Measurements from ENCODE around the gene GRIA3. TPM values are rescaled to one million over a fixed set of nuclear protein-coding genes. Genes with fewer than 3 reads are reported as not detected.

The GRIA3 gene
- total RNA-seq, 1 experiment from 2014 or later, result 3.8 TPM

- Mint-ChIP-seq H3K4me1 (peaks cover 17% of the 10 kb centered on the region), H3K36me3 (no peaks in the 10 kb centered on the region), H3K9me3 (no peaks in the 10 kb centered on the region), H3K27ac (no peak overlapping the region), H3K27me3 (ENCODE audit: low read depth) (peaks cover 3% of the 10 kb centered on the region; the same call in 1 of the 2 replicates), H3K4me3 (no peak overlapping the region)
- DNase-seq (ENCODE audit: low spot score) (no peak), ATAC-seq (peak; percentile 91)
- TF ChIP-seq, protein P1, sequence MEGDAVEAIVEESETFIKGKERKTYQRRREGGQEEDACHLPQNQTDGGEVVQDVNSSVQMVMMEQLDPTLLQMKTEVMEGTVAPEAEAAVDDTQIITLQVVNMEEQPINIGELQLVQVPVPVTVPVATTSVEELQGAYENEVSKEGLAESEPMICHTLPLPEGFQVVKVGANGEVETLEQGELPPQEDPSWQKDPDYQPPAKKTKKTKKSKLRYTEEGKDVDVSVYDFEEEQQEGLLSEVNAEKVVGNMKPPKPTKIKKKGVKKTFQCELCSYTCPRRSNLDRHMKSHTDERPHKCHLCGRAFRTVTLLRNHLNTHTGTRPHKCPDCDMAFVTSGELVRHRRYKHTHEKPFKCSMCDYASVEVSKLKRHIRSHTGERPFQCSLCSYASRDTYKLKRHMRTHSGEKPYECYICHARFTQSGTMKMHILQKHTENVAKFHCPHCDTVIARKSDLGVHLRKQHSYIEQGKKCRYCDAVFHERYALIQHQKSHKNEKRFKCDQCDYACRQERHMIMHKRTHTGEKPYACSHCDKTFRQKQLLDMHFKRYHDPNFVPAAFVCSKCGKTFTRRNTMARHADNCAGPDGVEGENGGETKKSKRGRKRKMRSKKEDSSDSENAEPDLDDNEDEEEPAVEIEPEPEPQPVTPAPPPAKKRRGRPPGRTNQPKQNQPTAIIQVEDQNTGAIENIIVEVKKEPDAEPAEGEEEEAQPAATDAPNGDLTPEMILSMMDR (IDR thresholded peaks at IDR 0.05), result no peak
- TF ChIP-seq GABPB1 (CRISPR knock-in tag; IDR thresholded peaks at IDR 0.05), result no peak
- no peak for TF ChIP-seq RELA (CRISPR knock-in tag; IDR thresholded peaks at IDR 0.05; ENCODE audit: borderline replicate concordance)
- no peak for TF ChIP-seq ZNF396 (CRISPR knock-in tag; IDR thresholded peaks at IDR 0.05; ENCODE audit: borderline replicate concordance)
- TF ChIP-seq NFATC4 (CRISPR knock-in tag; IDR thresholded peaks at IDR 0.05), result no peak
- TF ChIP-seq, protein P2, sequence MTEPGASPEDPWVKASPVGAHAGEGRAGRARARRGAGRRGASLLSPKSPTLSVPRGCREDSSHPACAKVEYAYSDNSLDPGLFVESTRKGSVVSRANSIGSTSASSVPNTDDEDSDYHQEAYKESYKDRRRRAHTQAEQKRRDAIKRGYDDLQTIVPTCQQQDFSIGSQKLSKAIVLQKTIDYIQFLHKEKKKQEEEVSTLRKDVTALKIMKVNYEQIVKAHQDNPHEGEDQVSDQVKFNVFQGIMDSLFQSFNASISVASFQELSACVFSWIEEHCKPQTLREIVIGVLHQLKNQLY (CRISPR knock-in tag; IDR thresholded peaks at IDR 0.05), result no peak
- TF ChIP-seq PRRX2 (CRISPR knock-in tag; IDR thresholded peaks at IDR 0.05), result no peak
- TF ChIP-seq, protein P3, sequence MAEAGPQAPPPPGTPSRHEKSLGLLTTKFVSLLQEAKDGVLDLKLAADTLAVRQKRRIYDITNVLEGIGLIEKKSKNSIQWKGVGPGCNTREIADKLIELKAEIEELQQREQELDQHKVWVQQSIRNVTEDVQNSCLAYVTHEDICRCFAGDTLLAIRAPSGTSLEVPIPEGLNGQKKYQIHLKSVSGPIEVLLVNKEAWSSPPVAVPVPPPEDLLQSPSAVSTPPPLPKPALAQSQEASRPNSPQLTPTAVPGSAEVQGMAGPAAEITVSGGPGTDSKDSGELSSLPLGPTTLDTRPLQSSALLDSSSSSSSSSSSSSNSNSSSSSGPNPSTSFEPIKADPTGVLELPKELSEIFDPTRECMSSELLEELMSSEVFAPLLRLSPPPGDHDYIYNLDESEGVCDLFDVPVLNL (CRISPR knock-in tag; IDR thresholded peaks at IDR 0.05; ENCODE audit: borderline replicate concordance, low read depth), result no peak
- TF ChIP-seq, protein P4, sequence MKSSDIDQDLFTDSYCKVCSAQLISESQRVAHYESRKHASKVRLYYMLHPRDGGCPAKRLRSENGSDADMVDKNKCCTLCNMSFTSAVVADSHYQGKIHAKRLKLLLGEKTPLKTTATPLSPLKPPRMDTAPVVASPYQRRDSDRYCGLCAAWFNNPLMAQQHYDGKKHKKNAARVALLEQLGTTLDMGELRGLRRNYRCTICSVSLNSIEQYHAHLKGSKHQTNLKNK (CRISPR knock-in tag; IDR thresholded peaks at IDR 0.05), result no peak
- no peak for TF ChIP-seq HMGA2 (CRISPR knock-in tag; IDR thresholded peaks at IDR 0.05)
- no peak for TF ChIP-seq JUN (CRISPR knock-in tag; IDR thresholded peaks at IDR 0.05)
- no peak for TF ChIP-seq ZNF219 (CRISPR knock-in tag; IDR thresholded peaks at IDR 0.05; ENCODE audit: borderline replicate concordance)
- POLR2A ChIA-PET, result no interaction called here
- CTCF ChIA-PET, result interaction anchor here (1.1 kb wide), 1 partner anchor 248 kb away, joined by 4 read pairs; no protein-coding TSS in a partner anchor
These were observed 8.5 kb upstream of the GRIA3 start for GRCh38 chrX:123175366-123176122.

DNA sequence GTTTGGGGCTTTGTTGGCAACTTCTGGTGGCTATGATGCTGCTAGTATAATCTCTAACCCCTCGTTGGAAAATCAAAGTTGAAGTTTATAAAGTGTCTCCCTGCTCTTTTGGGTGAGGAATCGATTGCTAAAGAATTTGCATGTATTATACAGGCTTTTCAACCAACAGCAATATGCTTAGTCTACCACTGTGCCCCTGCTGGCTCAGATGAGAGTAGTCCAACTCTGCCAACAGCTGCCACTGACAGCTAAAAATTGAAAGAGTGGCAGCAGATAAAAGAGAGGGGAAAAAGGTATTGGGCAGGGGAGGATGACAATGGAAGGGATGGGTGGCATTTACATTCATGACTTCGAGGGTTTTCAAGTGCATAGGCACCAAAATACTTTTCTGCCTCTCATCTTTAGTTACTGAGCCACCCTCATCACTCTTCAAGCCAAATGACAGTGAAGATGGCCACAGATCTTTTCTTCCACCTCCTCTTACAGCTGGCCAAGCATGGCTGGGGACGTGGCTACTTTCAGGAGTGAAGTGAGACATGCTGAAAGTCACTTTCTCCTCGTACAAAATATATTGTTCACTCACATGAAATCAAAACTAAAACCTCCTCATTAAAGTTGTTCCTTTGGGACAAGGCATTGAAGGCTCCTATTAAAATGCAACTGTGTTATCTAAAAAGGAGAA, 2.7 kb upstream of the GRIA3 start:
- CTCF ChIA-PET, result no interaction called here
- no peak overlapping the region for H3K27ac Mint-ChIP-seq
- DNase-seq (ENCODE audit: low spot score) (no peak), ATAC-seq (no peak)
- POLR2A ChIA-PET, result no interaction called here
- no peaks in the 10 kb centered on the region for H3K36me3 Mint-ChIP-seq
- H3K9me3 Mint-ChIP-seq, result no peaks in the 10 kb centered on the region
- TF ChIP-seq NFATC4 (CRISPR knock-in tag; IDR thresholded peaks at IDR 0.05), result no peak
- no peak for TF ChIP-seq SOX15 (CRISPR knock-in tag; IDR thresholded peaks at IDR 0.05)
- no peak for TF ChIP-seq ETV6 (CRISPR knock-in tag; IDR thresholded peaks at IDR 0.05)
- TF ChIP-seq, protein P5, sequence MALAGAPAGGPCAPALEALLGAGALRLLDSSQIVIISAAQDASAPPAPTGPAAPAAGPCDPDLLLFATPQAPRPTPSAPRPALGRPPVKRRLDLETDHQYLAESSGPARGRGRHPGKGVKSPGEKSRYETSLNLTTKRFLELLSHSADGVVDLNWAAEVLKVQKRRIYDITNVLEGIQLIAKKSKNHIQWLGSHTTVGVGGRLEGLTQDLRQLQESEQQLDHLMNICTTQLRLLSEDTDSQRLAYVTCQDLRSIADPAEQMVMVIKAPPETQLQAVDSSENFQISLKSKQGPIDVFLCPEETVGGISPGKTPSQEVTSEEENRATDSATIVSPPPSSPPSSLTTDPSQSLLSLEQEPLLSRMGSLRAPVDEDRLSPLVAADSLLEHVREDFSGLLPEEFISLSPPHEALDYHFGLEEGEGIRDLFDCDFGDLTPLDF (CRISPR knock-in tag; IDR thresholded peaks at IDR 0.05), result no peak
- TF ChIP-seq, protein P4 (CRISPR knock-in tag; IDR thresholded peaks at IDR 0.05), result no peak
- no peak for TF ChIP-seq ZNF232 (CRISPR knock-in tag; IDR thresholded peaks at IDR 0.05)
- no peak for TF ChIP-seq ZNF671 (CRISPR knock-in tag; IDR thresholded peaks at IDR 0.05)
- no peak for TF ChIP-seq ZNF281 (CRISPR knock-in tag; IDR thresholded peaks at IDR 0.05)
- TF ChIP-seq CREB1 (CRISPR knock-in tag; IDR thresholded peaks at IDR 0.05), result no peak
- TF ChIP-seq TP53 (CRISPR knock-in tag; IDR thresholded peaks at IDR 0.05), result no peak
- TF ChIP-seq HMGXB4 (CRISPR knock-in tag; IDR thresholded peaks at IDR 0.05), result no peak
- no peak for TF ChIP-seq RORB (CRISPR knock-in tag; IDR thresholded peaks at IDR 0.05)
- TF ChIP-seq EMX1 (CRISPR knock-in tag; IDR thresholded peaks at IDR 0.05), result no peak
- TF ChIP-seq NFYB (CRISPR knock-in tag; conservative IDR thresholded peaks at IDR 0.05; ENCODE audit: low read depth), result no peak
- TF ChIP-seq SMAD3 (CRISPR knock-in tag; IDR thresholded peaks at IDR 0.05; ENCODE audit: borderline replicate concordance), result no peak
- no peak overlapping the region for H3K4me3 Mint-ChIP-seq
- H3K4me1 Mint-ChIP-seq, result peaks cover 20% of the 10 kb centered on the region
- H3K27me3 Mint-ChIP-seq (ENCODE audit: low read depth), result peaks cover 42% of the 10 kb centered on the region
